ENCODE measurements around the gene GK. TPM values are rescaled to one million over a fixed set of nuclear protein-coding genes. Genes with fewer than 3 reads are reported as not detected.

Gene GK
- polyA plus RNA-seq (2012; ENCODE audit: insufficient read length, low read depth) = 13.2 TPM

DNA sequence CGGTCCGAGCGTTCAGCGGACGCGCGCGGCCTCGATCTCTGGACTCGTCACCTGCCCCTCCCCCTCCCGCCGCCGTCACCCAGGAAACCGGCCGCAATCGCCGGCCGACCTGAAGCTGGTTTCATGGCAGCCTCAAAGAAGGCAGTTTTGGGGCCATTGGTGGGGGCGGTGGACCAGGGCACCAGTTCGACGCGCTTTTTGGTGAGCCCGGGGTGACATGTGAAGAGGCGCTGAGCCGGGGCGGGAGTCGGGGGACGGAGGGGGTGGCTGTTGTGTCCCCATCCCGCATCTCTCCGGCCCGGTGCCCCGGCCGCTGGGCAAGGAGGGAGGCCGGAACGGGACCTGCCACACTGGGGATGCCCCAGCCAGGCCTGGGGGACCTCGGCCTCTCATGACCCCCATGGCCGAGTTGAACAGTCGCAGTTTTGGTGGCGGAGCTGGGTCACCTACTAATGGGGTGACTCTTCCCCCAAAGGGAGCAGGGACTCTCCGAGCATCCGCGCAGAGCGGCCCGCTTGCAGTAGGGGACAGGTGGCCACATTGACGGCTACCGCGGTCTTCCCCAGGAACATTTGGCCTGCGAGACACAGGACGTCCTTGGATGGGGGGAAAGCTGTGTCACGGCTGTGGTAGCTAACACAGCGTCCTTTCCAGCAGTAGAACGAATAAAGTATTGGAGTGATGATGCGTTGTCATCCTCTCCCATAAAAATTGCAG, at the start of gene GK:
Gene GK, plus strand, starts transcription at position 9 of the 717 bp plus-strand sequence. Its CDS starts 115 bp downstream, at position 124.
- no peak for TF ChIP-seq FOXP2 (optimal IDR thresholded peaks at IDR 0.05; ENCODE audit: borderline replicate concordance, extremely low read depth, extremely low read length, insufficient read depth)

DNA sequence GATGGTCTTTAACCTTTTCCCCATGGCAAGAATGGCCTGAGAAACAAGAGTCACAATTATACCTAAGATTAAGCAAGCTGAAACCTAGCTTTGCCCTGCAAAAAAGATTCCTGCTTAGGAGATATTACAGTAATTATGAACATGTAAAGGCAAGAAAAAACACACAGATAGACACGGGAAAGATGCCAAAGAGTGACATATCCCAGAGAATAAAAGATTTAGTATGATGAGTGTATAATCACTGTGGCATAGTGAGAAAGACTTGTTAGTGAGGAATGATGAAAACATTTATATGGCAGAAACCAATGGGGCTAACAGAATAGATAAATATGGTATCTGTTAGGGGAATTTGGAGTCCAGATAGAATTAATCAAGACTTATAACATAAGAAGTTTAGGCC, 46.1 kb upstream of the GK start:
- TF ChIP-seq SIN3A (IDR thresholded peaks at IDR 0.05; ENCODE audit: borderline replicate concordance, insufficient read depth, low read length) (no peak), POLR2AphosphoS5 (IDR thresholded peaks at IDR 0.05; ENCODE audit: low read depth, low read length) (no peak), TAF1 (IDR thresholded peaks at IDR 0.05; ENCODE audit: borderline replicate concordance, insufficient read depth, low read length) (no peak), FOXP2 (optimal IDR thresholded peaks at IDR 0.05; ENCODE audit: borderline replicate concordance, extremely low read depth, extremely low read length, insufficient read depth) (no peak)
- TF ChIP-seq, protein P1, sequence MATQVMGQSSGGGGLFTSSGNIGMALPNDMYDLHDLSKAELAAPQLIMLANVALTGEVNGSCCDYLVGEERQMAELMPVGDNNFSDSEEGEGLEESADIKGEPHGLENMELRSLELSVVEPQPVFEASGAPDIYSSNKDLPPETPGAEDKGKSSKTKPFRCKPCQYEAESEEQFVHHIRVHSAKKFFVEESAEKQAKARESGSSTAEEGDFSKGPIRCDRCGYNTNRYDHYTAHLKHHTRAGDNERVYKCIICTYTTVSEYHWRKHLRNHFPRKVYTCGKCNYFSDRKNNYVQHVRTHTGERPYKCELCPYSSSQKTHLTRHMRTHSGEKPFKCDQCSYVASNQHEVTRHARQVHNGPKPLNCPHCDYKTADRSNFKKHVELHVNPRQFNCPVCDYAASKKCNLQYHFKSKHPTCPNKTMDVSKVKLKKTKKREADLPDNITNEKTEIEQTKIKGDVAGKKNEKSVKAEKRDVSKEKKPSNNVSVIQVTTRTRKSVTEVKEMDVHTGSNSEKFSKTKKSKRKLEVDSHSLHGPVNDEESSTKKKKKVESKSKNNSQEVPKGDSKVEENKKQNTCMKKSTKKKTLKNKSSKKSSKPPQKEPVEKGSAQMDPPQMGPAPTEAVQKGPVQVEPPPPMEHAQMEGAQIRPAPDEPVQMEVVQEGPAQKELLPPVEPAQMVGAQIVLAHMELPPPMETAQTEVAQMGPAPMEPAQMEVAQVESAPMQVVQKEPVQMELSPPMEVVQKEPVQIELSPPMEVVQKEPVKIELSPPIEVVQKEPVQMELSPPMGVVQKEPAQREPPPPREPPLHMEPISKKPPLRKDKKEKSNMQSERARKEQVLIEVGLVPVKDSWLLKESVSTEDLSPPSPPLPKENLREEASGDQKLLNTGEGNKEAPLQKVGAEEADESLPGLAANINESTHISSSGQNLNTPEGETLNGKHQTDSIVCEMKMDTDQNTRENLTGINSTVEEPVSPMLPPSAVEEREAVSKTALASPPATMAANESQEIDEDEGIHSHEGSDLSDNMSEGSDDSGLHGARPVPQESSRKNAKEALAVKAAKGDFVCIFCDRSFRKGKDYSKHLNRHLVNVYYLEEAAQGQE (IDR thresholded peaks at IDR 0.05; ENCODE audit: insufficient read depth in 1 of 2, low read depth in 2 of 2, low read length in 2 of 2) = no peak

- TF ChIP-seq POLR2AphosphoS5 (IDR thresholded peaks at IDR 0.05; ENCODE audit: low read depth, low read length) (no peak), FOXP2 (optimal IDR thresholded peaks at IDR 0.05; ENCODE audit: borderline replicate concordance, extremely low read depth, extremely low read length, insufficient read depth) (no peak), SIN3A (IDR thresholded peaks at IDR 0.05; ENCODE audit: borderline replicate concordance, insufficient read depth, low read length) (no peak), TAF1 (IDR thresholded peaks at IDR 0.05; ENCODE audit: borderline replicate concordance, insufficient read depth, low read length) (no peak)
- TF ChIP-seq, protein P1 (IDR thresholded peaks at IDR 0.05; ENCODE audit: insufficient read depth in 1 of 2, low read depth in 2 of 2, low read length in 2 of 2) = no peak
These were observed 43.2 kb upstream of the GK start for GRCh38 chrX:30610026-30610425.

GRCh38 chrX:30612250-30612655, 41.0 kb upstream of the GK start:
- TF ChIP-seq FOXP2 (optimal IDR thresholded peaks at IDR 0.05; ENCODE audit: borderline replicate concordance, extremely low read depth, extremely low read length, insufficient read depth) = no peak
- TF ChIP-seq POLR2AphosphoS5 (IDR thresholded peaks at IDR 0.05; ENCODE audit: low read depth, low read length) = no peak
- no peak for TF ChIP-seq SIN3A (IDR thresholded peaks at IDR 0.05; ENCODE audit: borderline replicate concordance, insufficient read depth, low read length)
- no peak for TF ChIP-seq TAF1 (IDR thresholded peaks at IDR 0.05; ENCODE audit: borderline replicate concordance, insufficient read depth, low read length)
- TF ChIP-seq, protein P1 (IDR thresholded peaks at IDR 0.05; ENCODE audit: insufficient read depth in 1 of 2, low read depth in 2 of 2, low read length in 2 of 2) = no peak

GRCh38 chrX:30613721-30614120, 39.5 kb upstream of the GK start:
- TF ChIP-seq FOXP2 (optimal IDR thresholded peaks at IDR 0.05; ENCODE audit: borderline replicate concordance, extremely low read depth, extremely low read length, insufficient read depth) (no peak), TAF1 (IDR thresholded peaks at IDR 0.05; ENCODE audit: borderline replicate concordance, insufficient read depth, low read length) (no peak), POLR2AphosphoS5 (IDR thresholded peaks at IDR 0.05; ENCODE audit: low read depth, low read length) (no peak), SIN3A (IDR thresholded peaks at IDR 0.05; ENCODE audit: borderline replicate concordance, insufficient read depth, low read length) (no peak)
- TF ChIP-seq, protein P1 (IDR thresholded peaks at IDR 0.05; ENCODE audit: insufficient read depth in 1 of 2, low read depth in 2 of 2, low read length in 2 of 2) = no peak

All from PFSK-1 (cell line).